Breast epithelium (tissue), 3 donors: ENCODE data around the gene CCT3.

Source experiments
- CTCF ChIP-seq, 3 donors: fragments of 450-650 bp; IDR thresholded peaks; one replicate each; pipeline ENCODE4 v1.5.1; 2016 to 2017; ENCODE audit warnings: antibody characterized with exemption in 3 of 3, mild to moderate bottlenecking in 3 of 3, moderate library complexity in 3 of 3
- POLR2A ChIP-seq: fragments of 450-650 bp; IDR thresholded peaks from one replicate; pipeline ENCODE4 v1.6.1; 2016; ENCODE audit warnings: antibody characterized with exemption, mild to moderate bottlenecking, moderate library complexity
- POLR2AphosphoS5 ChIP-seq, 3 donors: sonication (generic); formaldehyde crosslinking; IDR thresholded peaks; one replicate each; pipeline ENCODE4 v1.6.1; 2017; ENCODE audit warnings: antibody characterized with exemption in 3 of 3

- TF ChIP-seq POLR2AphosphoS5 (IDR thresholded peaks at IDR 0.05): no peak
- no peak for TF ChIP-seq POLR2A
- TF ChIP-seq CTCF (IDR thresholded peaks at IDR 0.05): no peak
Observed at GRCh38 chr1:156386949-156387869, 49.1 kb upstream of the CCT3 start.
